Measurements from ENCODE around the gene TC2N. TPM values are rescaled to one million over a fixed set of nuclear protein-coding genes. Genes with fewer than 3 reads are reported as not detected.

The TC2N gene
- total RNA-seq, 1 experiment from 2014 or later, result 16.4 TPM

GRCh38 chr14:91854327-91854934 lies 12.9 kb downstream of the TC2N start:
- Histone ChIP-seq H3K14ac (ENCODE audit: insufficient read depth, low read length) (no peak overlapping the region), H3K4me2 (ENCODE audit: insufficient read depth, insufficient read length, low read length) (no peak overlapping the region), H2AK5ac (ENCODE audit: insufficient read length, low read length) (no peak overlapping the region), H4K20me1 (ENCODE audit: control insufficient read depth, insufficient read depth, insufficient read length) (no peaks in the 10 kb centered on the region), H4K5ac (ENCODE audit: insufficient read length, low read depth, low read length) (no peak overlapping the region), H3K4me1 (ENCODE audit: insufficient read depth, low read length) (peaks cover 3% of the 10 kb centered on the region; the same call in 1 of the 2 replicates), H3K79me1 (ENCODE audit: insufficient read depth, low read depth, low read length, poor library complexity, severe bottlenecking) (no peaks in the 10 kb centered on the region), H2AFZ (ENCODE audit: low read length) (no peak overlapping the region), H3K18ac (ENCODE audit: insufficient read length, low read depth, low read length) (no peak overlapping the region), H3K9ac (ENCODE audit: extremely low read depth, insufficient read length, low read length) (no peak overlapping the region), H3T11ph (ENCODE audit: low read length) (no peak overlapping the region), H3K79me2 (ENCODE audit: insufficient read depth, low read length) (no peaks in the 10 kb centered on the region), H3K4ac (ENCODE audit: low read depth, low read length) (no peak overlapping the region), H2BK5ac (ENCODE audit: insufficient read length, low read length) (no peak overlapping the region), H4K8ac (replicated peaks; ENCODE audit: insufficient read length, low read depth, low read length) (no peak overlapping the region), H2BK120ac (ENCODE audit: low read depth, low read length, poor library complexity, severe bottlenecking) (no peak overlapping the region), H3K23me2 (ENCODE audit: insufficient read length, low read depth, low read length, poor library complexity, severe bottlenecking) (no peaks in the 10 kb centered on the region), H3K27me3 (ENCODE audit: insufficient read depth, low read length) (no peaks in the 10 kb centered on the region), H4K91ac (ENCODE audit: insufficient read length, low read depth, low read length) (no peak overlapping the region), H2BK12ac (ENCODE audit: insufficient read length, low read depth, low read length) (no peak overlapping the region), H2BK15ac (ENCODE audit: low read depth, low read length) (no peak overlapping the region), H3K56ac (ENCODE audit: insufficient read length, low read depth, low read length) (no peak overlapping the region), H3K27ac (ENCODE audit: insufficient read length, low read depth, low read length) (no peak overlapping the region), H3K9me3 (ENCODE audit: control insufficient read depth, low read depth, low read length) (no peaks in the 10 kb centered on the region), H2BK20ac (ENCODE audit: low read depth, low read length, poor library complexity, severe bottlenecking) (no peak overlapping the region), H3K23ac (ENCODE audit: insufficient read length, low read depth, low read length) (no peak overlapping the region)
- Mint-ChIP-seq H3K27me3 (ENCODE audit: low read depth) (peaks cover 4% of the 10 kb centered on the region), H3K27ac (no peak overlapping the region; a peak in 1 of 7 replicates), H3K36me3 (ENCODE audit: insufficient read depth in 1 of 3, low read depth in 3 of 3) (no peaks in the 10 kb centered on the region), H3K4me1 (peaks cover 16 to 27% of the 10 kb centered on the region in 2 experiments), H3K4me3 (peak overlapping the region in 1 of 2 experiments; percentile 13; a peak in 1 of 5 replicates), H3K9me3 (peaks cover 0 to 2% of the 10 kb centered on the region in 2 experiments; a peak in 1 of 5 replicates)
- no peak for DNase-seq
- TF ChIP-seq, protein P1, sequence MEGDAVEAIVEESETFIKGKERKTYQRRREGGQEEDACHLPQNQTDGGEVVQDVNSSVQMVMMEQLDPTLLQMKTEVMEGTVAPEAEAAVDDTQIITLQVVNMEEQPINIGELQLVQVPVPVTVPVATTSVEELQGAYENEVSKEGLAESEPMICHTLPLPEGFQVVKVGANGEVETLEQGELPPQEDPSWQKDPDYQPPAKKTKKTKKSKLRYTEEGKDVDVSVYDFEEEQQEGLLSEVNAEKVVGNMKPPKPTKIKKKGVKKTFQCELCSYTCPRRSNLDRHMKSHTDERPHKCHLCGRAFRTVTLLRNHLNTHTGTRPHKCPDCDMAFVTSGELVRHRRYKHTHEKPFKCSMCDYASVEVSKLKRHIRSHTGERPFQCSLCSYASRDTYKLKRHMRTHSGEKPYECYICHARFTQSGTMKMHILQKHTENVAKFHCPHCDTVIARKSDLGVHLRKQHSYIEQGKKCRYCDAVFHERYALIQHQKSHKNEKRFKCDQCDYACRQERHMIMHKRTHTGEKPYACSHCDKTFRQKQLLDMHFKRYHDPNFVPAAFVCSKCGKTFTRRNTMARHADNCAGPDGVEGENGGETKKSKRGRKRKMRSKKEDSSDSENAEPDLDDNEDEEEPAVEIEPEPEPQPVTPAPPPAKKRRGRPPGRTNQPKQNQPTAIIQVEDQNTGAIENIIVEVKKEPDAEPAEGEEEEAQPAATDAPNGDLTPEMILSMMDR (conservative IDR thresholded peaks at IDR 0.05), result no peak
- WGBS (ENCODE audit: extremely low coverage, insufficient read length, low lambda C conversion rate), result no CpG with 5 or more reads among the region's 2 CpGs
